Gastroesophageal sphincter (tissue), 3 donors: ENCODE data around the gene TEX29.

Experiments used
- POLR2A ChIP-seq, 2 donors: fragments of 450-650 bp; IDR thresholded peaks; one replicate each; pipeline ENCODE4 v1.6.1; 2017; ENCODE audit warnings: antibody characterized with exemption in 2 of 2, mild to moderate bottlenecking in 2 of 2, moderate library complexity in 1 of 2
- POLR2AphosphoS5 ChIP-seq: sonication (generic); formaldehyde crosslinking; IDR thresholded peaks from one replicate; pipeline ENCODE4 v1.6.1; 2017; ENCODE audit warnings: antibody characterized with exemption
- TF ChIP-seq, protein P1 (sequence below), 4 experiments: fragments of 200-600 bp in 2 of 4; fragments of 450-650 bp in 2 of 4; sonication (generic) in 1 of 4; IDR thresholded peaks; one replicate each; pipeline ENCODE4 v1.5.1; 2017 to 2019; ENCODE audit warnings: antibody characterized with exemption in 4 of 4, mild to moderate bottlenecking in 2 of 4, moderate library complexity in 2 of 4

DNA sequence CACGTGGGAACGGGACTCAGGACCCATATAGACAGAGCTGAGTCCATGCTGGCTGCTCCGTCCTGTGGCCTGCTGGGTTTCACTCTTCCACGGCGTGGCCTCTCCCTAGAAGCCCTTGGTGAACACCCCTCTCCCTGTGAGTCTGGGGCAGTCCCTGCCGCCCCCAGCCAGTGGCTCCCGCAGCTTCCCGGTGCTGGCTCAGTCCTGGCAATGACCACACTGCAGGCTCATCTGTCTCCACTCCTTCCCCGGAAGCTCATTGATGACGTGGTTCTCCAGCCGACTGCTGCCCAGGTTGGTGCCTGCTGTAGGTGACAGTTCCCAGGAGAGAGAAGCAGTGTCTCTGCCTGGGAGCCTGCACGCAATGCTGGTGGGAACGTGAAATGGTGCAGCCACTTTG, 2.1 kb upstream of the TEX29 start:
- TF ChIP-seq, protein P1, sequence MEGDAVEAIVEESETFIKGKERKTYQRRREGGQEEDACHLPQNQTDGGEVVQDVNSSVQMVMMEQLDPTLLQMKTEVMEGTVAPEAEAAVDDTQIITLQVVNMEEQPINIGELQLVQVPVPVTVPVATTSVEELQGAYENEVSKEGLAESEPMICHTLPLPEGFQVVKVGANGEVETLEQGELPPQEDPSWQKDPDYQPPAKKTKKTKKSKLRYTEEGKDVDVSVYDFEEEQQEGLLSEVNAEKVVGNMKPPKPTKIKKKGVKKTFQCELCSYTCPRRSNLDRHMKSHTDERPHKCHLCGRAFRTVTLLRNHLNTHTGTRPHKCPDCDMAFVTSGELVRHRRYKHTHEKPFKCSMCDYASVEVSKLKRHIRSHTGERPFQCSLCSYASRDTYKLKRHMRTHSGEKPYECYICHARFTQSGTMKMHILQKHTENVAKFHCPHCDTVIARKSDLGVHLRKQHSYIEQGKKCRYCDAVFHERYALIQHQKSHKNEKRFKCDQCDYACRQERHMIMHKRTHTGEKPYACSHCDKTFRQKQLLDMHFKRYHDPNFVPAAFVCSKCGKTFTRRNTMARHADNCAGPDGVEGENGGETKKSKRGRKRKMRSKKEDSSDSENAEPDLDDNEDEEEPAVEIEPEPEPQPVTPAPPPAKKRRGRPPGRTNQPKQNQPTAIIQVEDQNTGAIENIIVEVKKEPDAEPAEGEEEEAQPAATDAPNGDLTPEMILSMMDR (IDR thresholded peaks at IDR 0.05) = no peak
- no peak for TF ChIP-seq POLR2A (IDR thresholded peaks at IDR 0.05)
- no peak for TF ChIP-seq POLR2AphosphoS5
